ENCODE measurements around the gene HSPA9.

HSPA9 gene

GRCh38 chr5:138560971-138561370 lies 14.2 kb downstream of the HSPA9 start:
- no peak for DNase-seq (ENCODE audit: low spot score)

GRCh38 chr5:138559937-138560336 lies 15.3 kb downstream of the HSPA9 start:
- DNase-seq (ENCODE audit: low spot score), result no peak

- no peak for DNase-seq (ENCODE audit: low spot score)
Measured at GRCh38 chr5:138557677-138558076, 17.5 kb downstream of the HSPA9 start.

GRCh38 chr5:138554143-138554542 lies 21.1 kb downstream of the HSPA9 start:
- DNase-seq (ENCODE audit: low spot score), result no peak

GRCh38 chr5:138553437-138554095 lies 21.6 kb downstream of the HSPA9 start:
- no peak for DNase-seq (ENCODE audit: low spot score)

- DNase-seq (ENCODE audit: low spot score), result no peak
Measured at GRCh38 chr5:138552657-138553056, 22.5 kb downstream of the HSPA9 start.

- no peak for DNase-seq (ENCODE audit: low spot score)
Measured at GRCh38 chr5:138549414-138549813, 25.8 kb downstream of the HSPA9 start.

- DNase-seq (ENCODE audit: low spot score), result no peak
Measured at GRCh38 chr5:138545919-138546562, 29.2 kb downstream of the HSPA9 start.

- DNase-seq (ENCODE audit: low spot score), result peak; percentile 15
Measured at GRCh38 chr5:138544181-138545134, 30.7 kb downstream of the HSPA9 start.

- no peak for DNase-seq (ENCODE audit: low spot score)
Measured at GRCh38 chr5:138543730-138544104, 31.5 kb downstream of the HSPA9 start.

GRCh38 chr5:138542956-138543729 lies 32.1 kb downstream of the HSPA9 start, which contains the start of gene ETF1:
ETF1 (minus strand) TSS chr5:138543236; CDS start chr5:138542918, 318 bp downstream.
- DNase-seq (ENCODE audit: low spot score), result peak; percentile 100

GRCh38 chr5:138542180-138542955 lies 32.8 kb downstream of the HSPA9 start:
- DNase-seq (ENCODE audit: low spot score), result peak; percentile 7

- no peak for DNase-seq (ENCODE audit: low spot score)
Measured at GRCh38 chr5:138541511-138542179, 33.6 kb downstream of the HSPA9 start.

- no peak for DNase-seq (ENCODE audit: low spot score)
Measured at GRCh38 chr5:138539791-138540190, 35.4 kb downstream of the HSPA9 start.

- DNase-seq (ENCODE audit: low spot score), result no peak
Measured at GRCh38 chr5:138538943-138539627, 36.1 kb downstream of the HSPA9 start.

GRCh38 chr5:138536665-138537315 lies 38.4 kb downstream of the HSPA9 start:
- DNase-seq (ENCODE audit: low spot score), result no peak

- no peak for DNase-seq (ENCODE audit: low spot score)
Measured at GRCh38 chr5:138536215-138536614, 39.0 kb downstream of the HSPA9 start.

- DNase-seq (ENCODE audit: low spot score), result no peak
Measured at GRCh38 chr5:138533973-138534941, 40.9 kb downstream of the HSPA9 start.

Measured in globus pallidus (tissue), 1 donor.